Left ventricle myocardium inferior (tissue), 1 donor: ENCODE measurements around the gene CARD8. TPM values are rescaled to one million over a fixed set of nuclear protein-coding genes. Genes with fewer than 3 reads are reported as not detected.
A peak's percentile ranks its signal among the peaks of the same experiment; 100 is the strongest.
"Not testable (repeated sequence)": the region's sequence is repeated elsewhere in the genome, so short reads cannot be mapped to it uniquely, and the experiment has no call there.

ENCODE experiments used
- DNase-seq: peaks from one replicate; pipeline ENCODE4 v3.0.0-alpha.2; 2020
- H3K27ac ChIP-seq: fragments of 200-600 bp; replicated peaks from 2 replicates; pipeline ENCODE4 v1.8.0; 2021
- H3K27me3 ChIP-seq: fragments of 200-600 bp; 2 replicates; pipeline ENCODE4 v1.8.0; 2021; ENCODE audit warnings: low read depth
- H3K36me3 ChIP-seq: fragments of 200-600 bp; 2 replicates; pipeline ENCODE4 v1.8.0; 2021
- H3K4me1 ChIP-seq: fragments of 200-600 bp; 2 replicates; pipeline ENCODE4 v1.8.0; 2021
- H3K4me3 ChIP-seq: fragments of 200-600 bp; 2 replicates; pipeline ENCODE4 v1.8.0; 2021; ENCODE audit warnings: mild to moderate bottlenecking, moderate library complexity
- H3K9me3 ChIP-seq: fragments of 200-600 bp; replicated peaks from 2 replicates; pipeline ENCODE4 v1.8.0; 2021
- CTCF ChIP-seq: fragments of 200-600 bp; IDR thresholded peaks from 2 replicates; pipeline ENCODE4 v1.8.0; 2021; ENCODE audit warnings: antibody characterized with exemption, mild to moderate bottlenecking, borderline replicate concordance
- intact Hi-C: fragments of 100-400 bp; cut with micrococcal nuclease; formaldehyde crosslinking; loops from one replicate; pipeline ENCODE4 v1.11.0; 2022
- total RNA-seq: library from RNA; stranded (reverse); fragmentation: NEBNext Ultra II Directional; extraction: Animal tissue kit (Norgen Biotek cat#: 25700); gene quantifications from one replicate; pipeline ENCODE4 v1.2.1, GENCODE V29; 2021
- donor health status: DM: no; HTN: yes; CAD: no; lungs with severe emphysema.

Gene CARD8
- total RNA-seq, 1 donor from 2014 or later: 33.3 TPM

- peaks cover 14% of the 10 kb centered on the region for H3K27me3 ChIP-seq
- no peaks in the 10 kb centered on the region for H3K4me1 ChIP-seq
- no peak overlapping the region for H3K4me3 ChIP-seq
- no peaks in the 10 kb centered on the region for H3K36me3 ChIP-seq
- H3K9me3 ChIP-seq: no peaks in the 10 kb centered on the region
- no peak for TF ChIP-seq CTCF
- no peak overlapping the region for H3K27ac ChIP-seq
- intact Hi-C loops: no loop called here
- no peak for DNase-seq
Measured at GRCh38 chr19:48297975-48298374, 42.3 kb upstream of the CARD8 start.

DNA sequence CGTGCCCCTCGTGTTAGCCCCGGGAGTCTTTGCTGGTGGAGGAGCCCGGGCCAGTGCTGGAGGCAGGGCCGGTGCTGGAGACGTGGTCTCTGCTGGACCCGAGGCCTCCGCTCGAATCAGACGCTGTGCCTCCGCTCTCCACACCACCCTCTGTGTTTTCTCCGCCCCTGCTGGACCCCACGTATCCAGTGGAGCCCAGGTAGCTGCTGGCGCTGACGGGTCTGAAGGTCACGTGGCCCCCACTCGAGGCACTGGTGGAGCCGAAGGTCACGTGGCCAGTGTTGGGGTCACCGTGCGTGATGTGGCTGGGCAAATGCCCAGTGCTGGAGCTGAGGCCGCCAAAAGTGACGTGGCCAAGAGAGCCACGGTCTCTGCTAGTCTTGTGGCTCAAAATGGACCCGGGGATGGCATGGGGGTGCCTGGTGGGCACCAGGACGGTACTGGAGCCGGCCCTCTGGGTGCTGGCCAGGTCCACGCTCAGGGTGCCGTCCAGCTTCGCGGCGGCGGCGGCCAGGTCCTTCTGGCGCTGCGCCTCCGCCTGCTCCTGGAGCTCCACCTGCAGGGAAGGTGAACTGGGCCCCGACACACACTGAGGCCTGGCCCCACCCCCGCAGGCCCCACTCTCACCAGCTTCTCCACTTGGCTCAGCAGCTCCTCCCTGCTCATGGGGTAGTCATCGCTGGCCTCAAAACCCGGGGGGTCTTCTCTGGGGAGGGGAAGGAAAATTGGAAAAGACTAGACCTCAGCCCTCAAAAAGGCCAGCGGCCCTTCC lies 41.4 kb upstream of the CARD8 start:
- TF ChIP-seq CTCF: no peak
- Histone ChIP-seq H3K27me3 (peaks cover 14% of the 10 kb centered on the region), H3K4me3 (no peak overlapping the region), H3K4me1 (no peaks in the 10 kb centered on the region), H3K36me3 (no peaks in the 10 kb centered on the region), H3K9me3 (no peaks in the 10 kb centered on the region), H3K27ac (no peak overlapping the region)
- intact Hi-C loops: no loop called here
- no peak for DNase-seq

GRCh38 chr19:48295458-48295857 lies 39.7 kb upstream of the CARD8 start:
- intact Hi-C loops: no loop called here
- no peak for DNase-seq
- H3K4me1 ChIP-seq: peaks cover 12% of the 10 kb centered on the region
- TF ChIP-seq CTCF: no peak
- H3K4me3 ChIP-seq: no peak overlapping the region
- H3K36me3 ChIP-seq: no peaks in the 10 kb centered on the region
- H3K27me3 ChIP-seq: peaks cover 19% of the 10 kb centered on the region
- no peak overlapping the region for H3K27ac ChIP-seq
- H3K9me3 ChIP-seq: no peaks in the 10 kb centered on the region

DNA sequence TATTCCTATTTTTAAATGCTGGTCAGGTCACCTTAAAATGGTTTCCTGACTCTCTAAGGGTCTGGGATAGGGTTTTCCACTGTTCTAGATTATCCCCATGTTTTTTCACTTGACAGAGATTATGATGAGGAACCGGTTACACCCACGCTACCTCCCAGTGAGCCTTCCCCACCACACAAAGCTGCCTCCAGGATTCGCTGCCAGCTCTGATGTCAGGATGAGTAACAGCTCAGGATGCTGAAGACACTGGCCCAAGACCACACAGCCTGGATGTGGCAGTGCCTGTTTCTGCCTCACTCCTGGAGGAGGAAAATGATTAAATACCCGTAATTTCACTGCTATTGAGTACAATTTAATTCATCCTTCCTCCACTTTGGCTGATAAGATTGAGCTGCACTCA lies 37.1 kb upstream of the CARD8 start:
- Histone ChIP-seq H3K27ac (no peak overlapping the region), H3K4me3 (no peak overlapping the region), H3K27me3 (peaks cover 20% of the 10 kb centered on the region), H3K9me3 (no peaks in the 10 kb centered on the region), H3K36me3 (no peaks in the 10 kb centered on the region), H3K4me1 (peaks cover 15% of the 10 kb centered on the region)
- TF ChIP-seq CTCF: no peak
- DNase-seq: no peak
- intact Hi-C loops: no loop called here

DNA sequence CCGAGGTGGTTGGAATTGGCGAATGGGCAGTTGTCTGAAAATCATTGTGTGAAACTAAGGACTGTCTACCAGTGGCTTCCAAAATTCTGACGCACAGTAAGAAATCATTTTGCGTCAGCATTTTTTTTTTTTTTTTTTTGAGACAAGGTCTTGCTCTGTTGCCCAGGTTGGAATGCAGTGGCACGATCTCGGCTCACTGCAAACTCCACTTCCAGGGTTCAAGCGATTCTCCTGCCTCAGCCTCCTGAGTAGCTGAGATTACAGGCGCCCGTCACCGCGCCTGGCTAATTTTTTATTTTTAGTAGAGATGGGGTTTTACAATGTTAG lies 35.7 kb upstream of the CARD8 start:
- intact Hi-C loops, H3K9me3 ChIP-seq, H3K36me3 ChIP-seq, DNase-seq, H3K27ac ChIP-seq: not testable (repeated sequence)
- H3K4me1 ChIP-seq: peaks cover 15% of the 10 kb centered on the region
- peaks cover 20% of the 10 kb centered on the region for H3K27me3 ChIP-seq
- peak overlapping the region; percentile 69 for H3K4me3 ChIP-seq

DNA sequence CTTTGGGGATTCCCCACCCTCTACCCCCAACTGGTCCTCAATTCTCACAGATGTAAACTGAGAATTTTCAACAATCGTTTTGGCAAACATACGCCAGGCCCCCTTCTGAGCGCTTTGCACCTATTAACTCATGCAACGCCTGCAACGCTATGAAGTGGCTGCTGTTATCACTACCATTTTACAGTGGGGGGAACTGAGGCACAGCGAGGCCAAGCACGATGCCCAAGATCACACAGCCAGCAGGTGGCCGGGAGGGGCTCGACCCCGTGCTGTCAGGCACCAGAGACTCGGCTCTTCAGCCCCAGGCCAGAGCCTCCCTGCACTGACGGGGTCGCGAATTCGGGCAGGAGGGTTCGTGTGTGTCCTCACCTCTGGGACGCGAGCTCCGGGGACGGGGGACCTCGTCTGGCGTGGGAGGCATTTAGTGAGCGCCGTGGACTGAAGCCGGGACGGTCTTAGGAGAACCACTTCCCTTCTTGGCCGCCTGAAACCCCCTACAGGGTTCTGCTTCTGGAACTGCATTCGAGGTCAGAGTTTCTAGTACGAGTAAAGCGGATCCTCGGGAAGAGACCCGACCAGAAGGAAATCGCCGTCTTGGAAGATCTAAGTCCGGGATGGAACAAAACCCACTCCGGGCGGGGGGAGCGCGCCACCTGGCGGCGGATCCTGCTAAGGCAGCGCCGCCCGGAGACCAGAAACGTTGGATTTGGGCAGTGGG lies 35.2 kb upstream of the CARD8 start:
- intact Hi-C loops: no loop called here
- Histone ChIP-seq H3K4me1 (peaks cover 15% of the 10 kb centered on the region), H3K36me3 (peaks cover 10% of the 10 kb centered on the region), H3K4me3 (peak overlapping the region; percentile 69), H3K27me3 (peaks cover 20% of the 10 kb centered on the region), H3K27ac (no peak overlapping the region), H3K9me3 (peaks cover 14% of the 10 kb centered on the region)
- TF ChIP-seq CTCF: peak; percentile 98
- peak; percentile 82 for DNase-seq
